ENCODE measurements around the gene ATP11A. TPM values are rescaled to one million over a fixed set of nuclear protein-coding genes. Genes with fewer than 3 reads are reported as not detected.

Gene ATP11A
- total RNA-seq, 1 donor from 2014 or later: 80.6 TPM

GRCh38 chr13:112761701-112762689 lies 72.2 kb downstream of the ATP11A start:
- Mint-ChIP-seq H3K27ac (no peak overlapping the region), H3K27me3 (no peaks in the 10 kb centered on the region)

GRCh38 chr13:112762690-112763080 lies 72.8 kb downstream of the ATP11A start:
- Mint-ChIP-seq H3K27ac (no peak overlapping the region), H3K9me3 (no peaks in the 10 kb centered on the region), H3K27me3 (no peaks in the 10 kb centered on the region), H3K4me3 (no peak overlapping the region), H3K4me1 (peaks cover 20% of the 10 kb centered on the region), H3K36me3 (ENCODE audit: low read depth) (no peaks in the 10 kb centered on the region)
- intact Hi-C loops (cut with micrococcal nuclease): no loop called here
- no peak for DNase-seq

More at GRCh38 chr13:112761701-112762689, 72.2 kb downstream of the ATP11A start:
- H3K36me3 Mint-ChIP-seq (ENCODE audit: low read depth): no peaks in the 10 kb centered on the region
- DNase-seq: no peak
- no peaks in the 10 kb centered on the region for H3K9me3 Mint-ChIP-seq
- no peak overlapping the region for H3K4me3 Mint-ChIP-seq
- H3K4me1 Mint-ChIP-seq: peaks cover 16% of the 10 kb centered on the region
- intact Hi-C loops (cut with micrococcal nuclease): no loop called here

GRCh38 chr13:112764028-112764427 lies 74.2 kb downstream of the ATP11A start:
- Mint-ChIP-seq H3K36me3 (ENCODE audit: low read depth) (no peaks in the 10 kb centered on the region), H3K9me3 (no peaks in the 10 kb centered on the region), H3K27ac (no peak overlapping the region), H3K4me1 (peaks cover 26% of the 10 kb centered on the region), H3K4me3 (no peak overlapping the region), H3K27me3 (no peaks in the 10 kb centered on the region)
- intact Hi-C loops (cut with micrococcal nuclease): no loop called here
- DNase-seq: no peak

- intact Hi-C loops (cut with micrococcal nuclease): no loop called here
- Mint-ChIP-seq H3K27me3 (no peaks in the 10 kb centered on the region), H3K4me3 (no peak overlapping the region), H3K36me3 (ENCODE audit: low read depth) (no peaks in the 10 kb centered on the region), H3K27ac (no peak overlapping the region), H3K9me3 (no peaks in the 10 kb centered on the region), H3K4me1 (peaks cover 23% of the 10 kb centered on the region)
- DNase-seq: no peak
Observed at GRCh38 chr13:112764864-112765561, 75.2 kb downstream of the ATP11A start.

- no peak overlapping the region for H3K4me3 Mint-ChIP-seq
- H3K27me3 Mint-ChIP-seq: no peaks in the 10 kb centered on the region
- intact Hi-C loops (cut with micrococcal nuclease): no loop called here
- H3K36me3 Mint-ChIP-seq (ENCODE audit: low read depth): no peaks in the 10 kb centered on the region
- DNase-seq: no peak
- no peak overlapping the region for H3K27ac Mint-ChIP-seq
- no peaks in the 10 kb centered on the region for H3K9me3 Mint-ChIP-seq
- peaks cover 23% of the 10 kb centered on the region for H3K4me1 Mint-ChIP-seq
Observed at GRCh38 chr13:112765731-112766130, 75.9 kb downstream of the ATP11A start.

- intact Hi-C loops (cut with micrococcal nuclease): no loop called here
- DNase-seq: no peak
- no peaks in the 10 kb centered on the region for H3K36me3 Mint-ChIP-seq (ENCODE audit: low read depth)
- H3K4me1 Mint-ChIP-seq: peaks cover 23% of the 10 kb centered on the region
- H3K9me3 Mint-ChIP-seq: no peaks in the 10 kb centered on the region
- no peak overlapping the region for H3K27ac Mint-ChIP-seq
- no peaks in the 10 kb centered on the region for H3K27me3 Mint-ChIP-seq
- no peak overlapping the region for H3K4me3 Mint-ChIP-seq
Observed at GRCh38 chr13:112766336-112766735, 76.5 kb downstream of the ATP11A start.

GRCh38 chr13:112767506-112768471 lies 78.0 kb downstream of the ATP11A start:
- intact Hi-C loops (cut with micrococcal nuclease): no loop called here
- H3K4me3 Mint-ChIP-seq: peak overlapping the region; percentile 57
- H3K27me3 Mint-ChIP-seq: no peaks in the 10 kb centered on the region
- peaks cover 23% of the 10 kb centered on the region for H3K4me1 Mint-ChIP-seq
- no peaks in the 10 kb centered on the region for H3K9me3 Mint-ChIP-seq
- peak overlapping the region; percentile 66 for H3K27ac Mint-ChIP-seq
- H3K36me3 Mint-ChIP-seq (ENCODE audit: low read depth): no peaks in the 10 kb centered on the region
- no peak for DNase-seq

GRCh38 chr13:112768795-112769481 lies 79.1 kb downstream of the ATP11A start:
- intact Hi-C loops (cut with micrococcal nuclease): no loop called here
- Mint-ChIP-seq H3K27me3 (no peaks in the 10 kb centered on the region), H3K27ac (no peak overlapping the region), H3K4me1 (peaks cover 23% of the 10 kb centered on the region), H3K4me3 (no peak overlapping the region), H3K36me3 (ENCODE audit: low read depth) (no peaks in the 10 kb centered on the region), H3K9me3 (no peaks in the 10 kb centered on the region)
- DNase-seq: no peak

GRCh38 chr13:112769615-112770014 lies 79.8 kb downstream of the ATP11A start:
- Mint-ChIP-seq H3K36me3 (ENCODE audit: low read depth) (no peaks in the 10 kb centered on the region), H3K4me3 (no peak overlapping the region), H3K27me3 (no peaks in the 10 kb centered on the region), H3K4me1 (peaks cover 23% of the 10 kb centered on the region), H3K9me3 (no peaks in the 10 kb centered on the region), H3K27ac (no peak overlapping the region)
- intact Hi-C loops (cut with micrococcal nuclease): no loop called here
- no peak for DNase-seq

- no peak overlapping the region for H3K4me3 Mint-ChIP-seq
Observed at GRCh38 chr13:112770504-112770903, 80.7 kb downstream of the ATP11A start.

GRCh38 chr13:112771139-112771876 lies 81.5 kb downstream of the ATP11A start:
- Mint-ChIP-seq H3K27ac (no peak overlapping the region), H3K4me1 (peaks cover 18% of the 10 kb centered on the region), H3K36me3 (ENCODE audit: low read depth) (no peaks in the 10 kb centered on the region), H3K27me3 (no peaks in the 10 kb centered on the region), H3K9me3 (no peaks in the 10 kb centered on the region), H3K4me3 (no peak overlapping the region)
- intact Hi-C loops (cut with micrococcal nuclease): no loop called here
- DNase-seq: no peak

More at GRCh38 chr13:112770504-112770903, 80.7 kb downstream of the ATP11A start:
- DNase-seq: no peak
- peaks cover 23% of the 10 kb centered on the region for H3K4me1 Mint-ChIP-seq
- no peaks in the 10 kb centered on the region for H3K27me3 Mint-ChIP-seq
- H3K36me3 Mint-ChIP-seq (ENCODE audit: low read depth): no peaks in the 10 kb centered on the region
- H3K27ac Mint-ChIP-seq: no peak overlapping the region
- H3K9me3 Mint-ChIP-seq: no peaks in the 10 kb centered on the region
- intact Hi-C loops (cut with micrococcal nuclease): no loop called here

GRCh38 chr13:112771877-112772538 lies 82.2 kb downstream of the ATP11A start:
- DNase-seq: no peak
- H3K4me3 Mint-ChIP-seq: no peak overlapping the region
- no peaks in the 10 kb centered on the region for H3K36me3 Mint-ChIP-seq (ENCODE audit: low read depth)
- H3K4me1 Mint-ChIP-seq: peaks cover 15% of the 10 kb centered on the region
- intact Hi-C loops (cut with micrococcal nuclease): no loop called here
- no peaks in the 10 kb centered on the region for H3K27me3 Mint-ChIP-seq
- H3K9me3 Mint-ChIP-seq: no peaks in the 10 kb centered on the region
- no peak overlapping the region for H3K27ac Mint-ChIP-seq
